Non-pigmented ciliary epithelial cell (primary cell): ENCODE data around the gene EVX2.

ENCODE experiments used
- DNase-seq: peaks from one replicate; pipeline ENCODE4 v3.0.0-alpha.2; 2010; ENCODE audit warnings: low read depth

The EVX2 gene

DNA sequence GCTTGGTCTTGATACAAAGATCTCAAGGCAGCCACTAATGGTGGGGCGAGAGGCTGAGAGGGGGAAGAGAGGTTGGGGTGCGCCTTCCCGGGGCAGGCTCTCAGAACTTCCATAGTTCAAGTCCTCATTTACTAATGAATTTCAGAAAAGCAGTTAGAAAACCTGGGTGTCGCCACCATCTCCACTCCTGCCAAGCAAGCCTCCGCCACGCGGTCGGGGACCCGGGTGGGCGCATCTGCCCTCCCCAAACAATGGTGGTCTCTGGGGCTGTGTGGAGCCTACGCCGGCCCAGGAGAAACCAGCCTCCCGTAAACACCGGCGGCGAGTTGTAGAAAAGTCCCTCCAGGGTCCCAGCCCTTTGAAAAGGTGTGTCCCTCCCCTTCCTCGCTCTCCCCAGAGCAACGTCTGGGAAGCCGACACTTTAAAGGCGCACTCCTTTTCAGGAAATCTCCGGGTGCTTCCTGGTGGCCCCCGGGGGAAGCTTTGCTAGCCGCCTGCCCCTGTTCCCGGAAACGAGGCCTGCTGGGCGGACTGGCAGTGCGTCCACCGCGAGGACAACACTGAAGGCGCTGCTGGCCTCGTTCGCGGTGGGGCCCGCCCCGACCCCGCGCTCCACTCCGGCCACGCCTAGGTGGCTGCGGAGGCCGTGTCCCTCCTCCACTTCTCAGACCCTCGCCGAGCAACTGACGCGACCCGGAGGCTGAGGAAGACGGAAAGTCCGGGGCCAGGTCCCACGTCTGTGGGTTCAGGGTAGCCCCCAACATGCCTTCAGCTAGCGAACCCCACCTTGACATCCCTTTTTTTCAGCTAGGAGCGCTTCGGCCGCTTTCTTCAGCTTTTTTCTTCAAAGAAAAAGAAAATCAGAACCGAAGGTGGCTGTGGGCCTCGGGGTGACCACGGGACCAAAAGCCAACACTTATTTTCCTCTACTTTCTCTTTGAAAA lies 16.8 kb downstream of the EVX2 start:
- no peak for DNase-seq

DNA sequence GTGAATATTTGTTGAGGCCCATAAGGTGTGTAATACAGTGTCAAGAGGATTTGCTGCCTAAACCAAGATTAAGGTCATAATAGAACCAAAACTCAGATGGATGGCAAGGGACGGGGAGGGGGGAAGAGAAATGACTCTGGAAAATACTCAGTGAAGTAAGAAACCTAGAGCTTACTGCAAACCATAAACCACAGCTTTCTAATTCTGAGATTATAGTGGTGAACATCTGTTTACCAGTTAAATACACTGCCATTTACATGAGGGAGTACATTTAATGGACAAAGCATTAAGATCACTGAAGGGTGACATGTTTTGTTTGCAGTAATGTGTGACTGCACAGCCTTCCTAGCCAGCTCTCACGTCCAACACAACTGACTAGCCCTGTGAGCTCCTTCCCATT lies 19.8 kb downstream of the EVX2 start:
- no peak for DNase-seq

DNA sequence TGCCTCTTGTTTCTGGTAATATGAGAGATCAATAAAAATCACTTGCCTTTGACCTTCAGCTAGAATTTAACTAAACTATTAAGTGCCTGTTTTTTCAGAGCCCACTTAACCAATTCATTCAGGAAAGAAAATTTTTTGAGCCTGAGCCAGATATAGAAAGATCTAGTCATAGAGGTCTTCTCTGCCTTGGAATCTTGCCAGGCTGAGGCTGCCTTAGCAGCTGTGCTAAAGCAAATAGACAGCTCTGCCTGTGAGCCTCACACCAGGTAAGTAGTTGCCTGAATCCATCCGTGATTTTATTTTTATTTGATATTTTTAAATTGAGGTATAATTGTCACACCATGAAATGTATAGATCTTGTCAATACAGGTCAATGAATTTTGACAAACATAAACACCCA lies 27.4 kb downstream of the EVX2 start:
- DNase-seq = no peak

DNA sequence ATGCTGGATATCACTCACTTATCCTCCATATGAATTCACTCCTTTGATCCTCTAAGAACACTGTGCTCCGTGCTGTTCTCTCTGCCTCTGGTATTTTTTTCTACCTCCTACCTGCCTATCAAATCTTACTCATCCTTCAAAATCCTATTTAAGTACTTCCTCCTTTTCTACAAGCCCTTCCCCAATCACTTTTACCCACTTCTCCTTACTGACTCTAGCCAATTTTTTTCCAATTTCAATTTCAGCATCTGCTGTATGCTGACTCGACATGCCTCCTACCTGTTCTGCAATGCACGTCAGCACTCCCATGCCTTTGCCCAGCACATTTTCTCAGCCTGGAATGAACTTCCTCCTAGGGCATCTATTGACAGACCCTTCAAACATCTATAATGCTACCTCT lies 44.4 kb downstream of the EVX2 start:
- no peak for DNase-seq

DNA sequence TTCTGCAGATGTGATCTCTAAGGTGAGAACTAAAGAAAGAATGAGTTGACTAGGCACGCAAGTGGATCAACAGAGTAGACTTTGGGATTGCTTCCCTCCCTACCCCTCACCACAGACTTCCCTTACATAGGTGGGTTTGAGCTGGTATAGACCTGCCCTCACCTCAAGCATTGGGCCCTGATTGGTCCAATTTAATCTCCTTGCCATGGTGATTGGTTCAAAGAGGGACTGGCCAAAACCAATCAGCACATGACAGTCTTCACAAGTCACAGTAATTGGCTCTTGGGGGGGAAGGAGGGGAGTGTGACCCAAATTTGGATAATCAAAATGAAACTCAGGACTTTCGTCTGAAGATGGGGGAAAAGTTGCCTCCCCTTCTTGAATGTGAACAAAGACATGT lies 45.1 kb downstream of the EVX2 start:
- DNase-seq = no peak

DNA sequence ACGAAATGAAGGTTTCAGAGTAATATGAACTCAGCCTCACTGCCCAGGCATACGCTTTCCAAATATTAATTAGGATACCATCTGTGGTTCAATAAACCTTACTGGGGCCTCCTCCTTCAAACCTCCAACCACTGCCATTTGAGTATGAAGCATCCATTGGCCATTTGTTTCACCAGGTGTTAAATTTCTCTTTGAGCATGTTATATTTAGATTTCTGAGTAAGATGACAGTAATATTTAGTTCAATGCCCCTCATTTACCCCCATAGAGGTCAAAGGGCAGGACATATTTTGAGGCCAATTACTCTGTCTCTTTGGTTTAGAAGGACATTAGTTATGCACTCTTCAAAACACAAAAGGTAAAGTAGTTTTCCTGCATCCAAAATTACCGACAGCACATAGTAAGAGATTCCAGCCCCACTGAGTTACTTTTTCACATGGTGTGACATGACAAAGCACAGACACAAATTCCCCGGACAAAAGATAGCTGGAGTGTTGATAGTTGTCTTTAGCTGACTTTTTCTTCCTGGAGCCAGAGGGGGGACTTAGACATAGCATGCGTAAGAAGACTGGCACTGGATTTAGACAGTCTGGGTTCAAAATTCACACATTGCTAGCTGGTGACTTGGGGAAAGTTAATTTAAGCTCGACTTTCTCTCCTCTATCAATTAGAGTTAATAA lies 48.6 kb downstream of the EVX2 start:
- DNase-seq = no peak

DNA sequence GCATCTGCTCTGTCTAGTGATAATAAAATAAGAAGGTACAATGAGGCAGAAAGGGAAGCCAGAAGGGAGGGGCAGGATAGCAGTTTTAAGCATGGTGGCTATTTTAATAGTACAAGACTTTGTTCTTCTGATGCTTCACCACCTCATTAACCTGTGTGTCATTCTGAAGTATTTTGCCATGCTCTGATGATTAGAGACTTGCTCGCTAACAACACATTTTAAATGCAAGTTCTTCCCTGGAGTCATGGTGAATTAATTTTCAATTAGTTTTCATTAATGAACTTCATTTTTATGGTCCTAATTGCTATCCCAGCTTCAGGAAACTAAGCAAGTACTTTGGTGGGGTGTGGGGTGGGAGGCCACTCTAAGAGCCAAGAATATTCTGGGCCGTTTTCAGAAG lies 56.0 kb downstream of the EVX2 start:
- no peak for DNase-seq
